GM18526 (cell line): ENCODE measurements around the gene FBLN1.

ENCODE experiments used
- POLR2A ChIP-seq: IDR thresholded peaks from 3 replicates; pipeline ENCODE4 v1.6.1; 2011; ENCODE audit not compliant: insufficient read length; ENCODE audit errors: extremely low read depth

Gene FBLN1

GRCh38 chr22:45502215-45503049, at the start of gene FBLN1:
TSS of gene FBLN1 (plus strand) at chr22:45502883. CDS start at chr22:45502986, 103 bp downstream.
- TF ChIP-seq POLR2A, result no peak

- no peak for TF ChIP-seq POLR2A
These were observed 48.9 kb upstream of the FBLN1 start for GRCh38 chr22:45453764-45454163.

GRCh38 chr22:45454275-45454674, 48.4 kb upstream of the FBLN1 start:
- TF ChIP-seq POLR2A, result no peak

- no peak for TF ChIP-seq POLR2A
These were observed 47.5 kb upstream of the FBLN1 start for GRCh38 chr22:45455212-45455611.

GRCh38 chr22:45455621-45456020, 47.1 kb upstream of the FBLN1 start:
- TF ChIP-seq POLR2A, result no peak

- TF ChIP-seq POLR2A, result no peak
These were observed 45.9 kb upstream of the FBLN1 start for GRCh38 chr22:45456811-45457210.

- no peak for TF ChIP-seq POLR2A
These were observed 44.2 kb upstream of the FBLN1 start for GRCh38 chr22:45458532-45458931.

GRCh38 chr22:45459235-45459634, 43.4 kb upstream of the FBLN1 start:
- no peak for TF ChIP-seq POLR2A

GRCh38 chr22:45460288-45461109, 42.2 kb upstream of the FBLN1 start:
- TF ChIP-seq POLR2A, result no peak

GRCh38 chr22:45462034-45462655, 40.5 kb upstream of the FBLN1 start:
- TF ChIP-seq POLR2A, result no peak

GRCh38 chr22:45465633-45466032, 37.0 kb upstream of the FBLN1 start:
- no peak for TF ChIP-seq POLR2A

GRCh38 chr22:45468872-45469271, 33.8 kb upstream of the FBLN1 start:
- no peak for TF ChIP-seq POLR2A

GRCh38 chr22:45469281-45470073, 33.2 kb upstream of the FBLN1 start:
- TF ChIP-seq POLR2A, result no peak

- TF ChIP-seq POLR2A, result no peak
These were observed 31.8 kb upstream of the FBLN1 start for GRCh38 chr22:45470871-45471270.

GRCh38 chr22:45472426-45472825, 30.3 kb upstream of the FBLN1 start:
- no peak for TF ChIP-seq POLR2A

- no peak for TF ChIP-seq POLR2A
These were observed 29.0 kb upstream of the FBLN1 start for GRCh38 chr22:45473626-45474237.
